ENCODE results near the gene ARV1. TPM values are rescaled to one million over a fixed set of nuclear protein-coding genes. Genes with fewer than 3 reads are reported as not detected.

Gene ARV1
- total RNA-seq, 1 experiment from 2014 or later: 25.9 TPM

GRCh38 chr1:231036416-231036815 lies 57.5 kb downstream of the ARV1 start:
- CTCF ChIA-PET: no interaction called here
- no peak overlapping the region for H3K27ac ChIP-seq (ENCODE audit: low read length)
- no peak overlapping the region for H3K4me3 ChIP-seq (ENCODE audit: low read depth in 2 of 2, low read length in 2 of 2)
- H3K4me1 ChIP-seq (ENCODE audit: control insufficient read depth, insufficient read depth, low read length): no peaks in the 10 kb centered on the region
- in situ Hi-C loops (cut with HindIII; ENCODE audit: low pct_unique_long_range_greater_than_20kb, low sequenced_read_pairs) (no loop called here), intact Hi-C loops (cut with micrococcal nuclease; ENCODE audit: unreplicated experiment) (no loop called here)
- H3K9me3 ChIP-seq (ENCODE audit: control insufficient read depth, insufficient read depth, low read depth, low read length): no peaks in the 10 kb centered on the region
- DNase-seq (ENCODE audit: low read depth, low spot score): no peak
- no peak for ATAC-seq
- H3K27me3 ChIP-seq (ENCODE audit: control insufficient read depth, insufficient read depth, low read length): peaks cover 12% of the 10 kb centered on the region
- peaks cover 3% of the 10 kb centered on the region; the same call in 1 of the 2 replicates for H3K36me3 ChIP-seq (ENCODE audit: control insufficient read depth, insufficient read depth, low read length)
- POLR2A ChIA-PET: interaction anchor here (0.5 to 0.7 kb wide), 2 partner anchors 57 to 243 kb away, joined by 3 to 4 read pairs; no protein-coding TSS in a partner anchor
- TF ChIP-seq POLR2AphosphoS5 (IDR thresholded peaks at IDR 0.05; ENCODE audit: low read depth, low read length) (no peak), TCF7L2 (IDR thresholded peaks at IDR 0.05; ENCODE audit: low read depth, low read length) (no peak), SIN3A (IDR thresholded peaks at IDR 0.05; ENCODE audit: borderline replicate concordance, insufficient read depth, low read depth, low read length) (no peak), REST (IDR thresholded peaks at IDR 0.05; ENCODE audit: insufficient read depth in 1 of 2, low read depth in 2 of 2, low read length in 1 of 2) (no peak)
- BruUV-seq (replicated peaks): no TSS peak

- ATAC-seq: no peak
- BruUV-seq (replicated peaks): no TSS peak
- Histone ChIP-seq H3K4me1 (ENCODE audit: control insufficient read depth, insufficient read depth, low read length) (no peaks in the 10 kb centered on the region), H3K9me3 (ENCODE audit: control insufficient read depth, insufficient read depth, low read depth, low read length) (no peaks in the 10 kb centered on the region), H3K27ac (ENCODE audit: low read length) (no peak overlapping the region), H3K4me3 (ENCODE audit: low read depth in 2 of 2, low read length in 2 of 2) (no peak overlapping the region), H3K27me3 (ENCODE audit: control insufficient read depth, insufficient read depth, low read length) (peaks cover 12% of the 10 kb centered on the region), H3K36me3 (ENCODE audit: control insufficient read depth, insufficient read depth, low read length) (peaks cover 3% of the 10 kb centered on the region; the same call in 1 of the 2 replicates)
- POLR2A ChIA-PET: no interaction called here
- intact Hi-C loops (cut with micrococcal nuclease; ENCODE audit: unreplicated experiment): no loop called here
- TF ChIP-seq POLR2AphosphoS5 (IDR thresholded peaks at IDR 0.05; ENCODE audit: low read depth, low read length) (no peak), CTCF (IDR thresholded peaks at IDR 0.05) (no peak), REST (IDR thresholded peaks at IDR 0.05; ENCODE audit: insufficient read depth in 1 of 2, low read depth in 2 of 2, low read length in 1 of 2) (no peak), TCF7L2 (IDR thresholded peaks at IDR 0.05; ENCODE audit: low read depth, low read length) (no peak), SIN3A (IDR thresholded peaks at IDR 0.05; ENCODE audit: borderline replicate concordance, insufficient read depth, low read depth, low read length) (no peak)
- no peak for DNase-seq (ENCODE audit: low read depth, low spot score)
- CTCF ChIA-PET: no interaction called here
- in situ Hi-C loops (cut with HindIII; ENCODE audit: low pct_unique_long_range_greater_than_20kb, low sequenced_read_pairs): no loop called here
Observed at GRCh38 chr1:231037585-231038517, 59.0 kb downstream of the ARV1 start.

All from Panc1 (cell line).